Activated naive CD8-positive, alpha-beta T cell treated with anti-CD3 and anti-CD28 coated beads, Interleukin-2, amount 10 ng/mL, durations not matched to agents 7 days and 5 days (primary cell): Measurements from ENCODE around the gene DCANP1. TPM values are rescaled to one million over a fixed set of nuclear protein-coding genes. Genes with fewer than 3 reads are reported as not detected.

Experiments used
- ATAC-seq: fragments of 150-1000 bp; cut with Tn5 transposase; one replicate; pipeline ENCODE4 v1.10.0; 2021; ENCODE audit warnings: low read depth, moderate library complexity
- POLR2A ChIA-PET: fragments of 350-600 bp; sonication (Branson Sonifier 250); formaldehyde crosslinking; loops from one replicate; lab custom pipeline; 2021; ENCODE audit warnings: antibody characterized with exemption; lab: Charles Lee
- DNase-seq: peaks from one replicate; pipeline ENCODE4 v3.0.0; 2021
- H3K27ac Mint-ChIP-seq: one replicate; pipeline ENCODE4 v1.8.0; 2022; ENCODE audit warnings: mild to moderate bottlenecking, mixed read lengths
- H3K27me3 Mint-ChIP-seq: one replicate; pipeline ENCODE4 v1.8.0; 2022; ENCODE audit warnings: mild to moderate bottlenecking, moderate library complexity, mixed read lengths
- H3K36me3 Mint-ChIP-seq: one replicate; pipeline ENCODE4 v1.8.0; 2021; ENCODE audit warnings: mild to moderate bottlenecking, mixed read lengths
- H3K4me1 Mint-ChIP-seq: one replicate; pipeline ENCODE4 v1.8.0; 2021; ENCODE audit warnings: mixed read lengths
- H3K4me3 Mint-ChIP-seq: one replicate; pipeline ENCODE4 v1.8.0; 2022; ENCODE audit warnings: mild to moderate bottlenecking, moderate library complexity, mixed read lengths
- H3K9me3 Mint-ChIP-seq: one replicate; pipeline ENCODE4 v1.8.0; 2021; ENCODE audit warnings: mixed read lengths
- total RNA-seq, 2 experiments: library from RNA; stranded (reverse); gene quantifications; one replicate each; pipeline ENCODE4 v1.2.3, GENCODE V29; 2021

The DCANP1 gene
- total RNA-seq, 2 experiments from 2014 or later, result not detected

- Mint-ChIP-seq H3K4me3 (no peak overlapping the region), H3K27ac (no peak overlapping the region), H3K36me3 (no peaks in the 10 kb centered on the region), H3K4me1 (peaks cover 2% of the 10 kb centered on the region), H3K27me3 (peaks cover 7% of the 10 kb centered on the region), H3K9me3 (no peaks in the 10 kb centered on the region)
- POLR2A ChIA-PET, result no interaction called here
- ATAC-seq, result no peak
- DNase-seq, result no peak
Observed at GRCh38 chr5:135446615-135447014, 533 bp downstream of the DCANP1 start.

- Mint-ChIP-seq H3K27me3 (peaks cover 5% of the 10 kb centered on the region), H3K4me1 (peaks cover 3% of the 10 kb centered on the region), H3K27ac (no peak overlapping the region), H3K4me3 (no peak overlapping the region), H3K9me3 (no peaks in the 10 kb centered on the region), H3K36me3 (no peaks in the 10 kb centered on the region)
- ATAC-seq (no peak), DNase-seq (no peak)
- POLR2A ChIA-PET, result no interaction called here
Observed at GRCh38 chr5:135446206-135446605, 942 bp downstream of the DCANP1 start.

- no peaks in the 10 kb centered on the region for H3K36me3 Mint-ChIP-seq
- no peak overlapping the region for H3K4me3 Mint-ChIP-seq
- H3K27me3 Mint-ChIP-seq, result peaks cover 2% of the 10 kb centered on the region
- POLR2A ChIA-PET, result no interaction called here
- ATAC-seq (no peak), DNase-seq (no peak)
- H3K27ac Mint-ChIP-seq, result no peak overlapping the region
- H3K4me1 Mint-ChIP-seq, result peaks cover 4% of the 10 kb centered on the region
- H3K9me3 Mint-ChIP-seq, result no peaks in the 10 kb centered on the region
Observed at GRCh38 chr5:135445306-135445985, 1.7 kb downstream of the DCANP1 start.

- Mint-ChIP-seq H3K27ac (no peak overlapping the region), H3K9me3 (no peaks in the 10 kb centered on the region), H3K4me1 (peaks cover 4% of the 10 kb centered on the region), H3K36me3 (no peaks in the 10 kb centered on the region), H3K27me3 (peaks cover 2% of the 10 kb centered on the region), H3K4me3 (no peak overlapping the region)
- DNase-seq (no peak), ATAC-seq (no peak)
- POLR2A ChIA-PET, result no interaction called here
Observed at GRCh38 chr5:135444881-135445280, 2.3 kb downstream of the DCANP1 start.

- H3K27me3 Mint-ChIP-seq, result peaks cover 2% of the 10 kb centered on the region
- no peak for ATAC-seq
- H3K4me1 Mint-ChIP-seq, result peaks cover 4% of the 10 kb centered on the region
- no peaks in the 10 kb centered on the region for H3K36me3 Mint-ChIP-seq
- DNase-seq, result no peak
- POLR2A ChIA-PET, result no interaction called here
- no peak overlapping the region for H3K4me3 Mint-ChIP-seq
- no peaks in the 10 kb centered on the region for H3K9me3 Mint-ChIP-seq
- H3K27ac Mint-ChIP-seq, result no peak overlapping the region
Observed at GRCh38 chr5:135444360-135444759, 2.8 kb downstream of the DCANP1 start.

- H3K4me3 Mint-ChIP-seq, result no peak overlapping the region
- no peak for DNase-seq
- H3K27ac Mint-ChIP-seq, result no peak overlapping the region
- H3K27me3 Mint-ChIP-seq, result peaks cover 6% of the 10 kb centered on the region
- peaks cover 4% of the 10 kb centered on the region for H3K4me1 Mint-ChIP-seq
- ATAC-seq, result no peak
- no peaks in the 10 kb centered on the region for H3K36me3 Mint-ChIP-seq
- H3K9me3 Mint-ChIP-seq, result no peaks in the 10 kb centered on the region
- POLR2A ChIA-PET, result no interaction called here
Observed at GRCh38 chr5:135443161-135443960, 3.8 kb downstream of the DCANP1 start.

GRCh38 chr5:135442431-135443160 lies 4.6 kb downstream of the DCANP1 start:
- Mint-ChIP-seq H3K27ac (no peak overlapping the region), H3K36me3 (no peaks in the 10 kb centered on the region)
- ATAC-seq, result no peak

GRCh38 chr5:135441919-135442318 lies 5.2 kb downstream of the DCANP1 start:
- POLR2A ChIA-PET, result no interaction called here
- ATAC-seq, result no peak
- no peaks in the 10 kb centered on the region for H3K9me3 Mint-ChIP-seq
- H3K27me3 Mint-ChIP-seq, result peaks cover 7% of the 10 kb centered on the region
- no peak for DNase-seq
- no peaks in the 10 kb centered on the region for H3K36me3 Mint-ChIP-seq
- peaks cover 6% of the 10 kb centered on the region for H3K4me1 Mint-ChIP-seq
- H3K27ac Mint-ChIP-seq, result no peak overlapping the region
- no peak overlapping the region for H3K4me3 Mint-ChIP-seq

More at GRCh38 chr5:135442431-135443160, 4.6 kb downstream of the DCANP1 start:
- POLR2A ChIA-PET, result no interaction called here
- H3K4me1 Mint-ChIP-seq, result peaks cover 4% of the 10 kb centered on the region
- no peaks in the 10 kb centered on the region for H3K9me3 Mint-ChIP-seq
- H3K27me3 Mint-ChIP-seq, result peaks cover 7% of the 10 kb centered on the region
- DNase-seq, result no peak
- no peak overlapping the region for H3K4me3 Mint-ChIP-seq

GRCh38 chr5:135441350-135441831 lies 5.8 kb downstream of the DCANP1 start:
- POLR2A ChIA-PET, result no interaction called here
- ATAC-seq (no peak), DNase-seq (no peak)
- Mint-ChIP-seq H3K9me3 (no peaks in the 10 kb centered on the region), H3K27me3 (peaks cover 7% of the 10 kb centered on the region), H3K4me1 (peaks cover 6% of the 10 kb centered on the region), H3K36me3 (no peaks in the 10 kb centered on the region), H3K4me3 (no peak overlapping the region), H3K27ac (no peak overlapping the region)

- Mint-ChIP-seq H3K27ac (no peak overlapping the region), H3K36me3 (no peaks in the 10 kb centered on the region), H3K4me3 (no peak overlapping the region), H3K4me1 (peaks cover 6% of the 10 kb centered on the region), H3K9me3 (no peaks in the 10 kb centered on the region), H3K27me3 (peaks cover 10% of the 10 kb centered on the region)
- POLR2A ChIA-PET, result no interaction called here
- DNase-seq (no peak), ATAC-seq (no peak)
Observed at GRCh38 chr5:135440916-135441315, 6.2 kb downstream of the DCANP1 start.

- POLR2A ChIA-PET, result no interaction called here
- H3K27me3 Mint-ChIP-seq, result peaks cover 18% of the 10 kb centered on the region
- peaks cover 6% of the 10 kb centered on the region for H3K4me1 Mint-ChIP-seq
- no peak overlapping the region for H3K4me3 Mint-ChIP-seq
- no peaks in the 10 kb centered on the region for H3K9me3 Mint-ChIP-seq
- H3K27ac Mint-ChIP-seq, result no peak overlapping the region
- DNase-seq, result no peak
- no peaks in the 10 kb centered on the region for H3K36me3 Mint-ChIP-seq
- no peak for ATAC-seq
Observed at GRCh38 chr5:135439231-135440205, 7.6 kb downstream of the DCANP1 start.

GRCh38 chr5:135438636-135439221 lies 8.4 kb downstream of the DCANP1 start:
- H3K27ac Mint-ChIP-seq, result no peak overlapping the region
- ATAC-seq (no peak), DNase-seq (no peak)

More at GRCh38 chr5:135438636-135439221, 8.4 kb downstream of the DCANP1 start:
- Mint-ChIP-seq H3K4me3 (no peak overlapping the region), H3K27me3 (peaks cover 23% of the 10 kb centered on the region), H3K4me1 (peaks cover 6% of the 10 kb centered on the region), H3K36me3 (no peaks in the 10 kb centered on the region), H3K9me3 (no peaks in the 10 kb centered on the region)
- POLR2A ChIA-PET, result no interaction called here
